ENCODE data around the gene CCBE1.

CCBE1 gene

DNA sequence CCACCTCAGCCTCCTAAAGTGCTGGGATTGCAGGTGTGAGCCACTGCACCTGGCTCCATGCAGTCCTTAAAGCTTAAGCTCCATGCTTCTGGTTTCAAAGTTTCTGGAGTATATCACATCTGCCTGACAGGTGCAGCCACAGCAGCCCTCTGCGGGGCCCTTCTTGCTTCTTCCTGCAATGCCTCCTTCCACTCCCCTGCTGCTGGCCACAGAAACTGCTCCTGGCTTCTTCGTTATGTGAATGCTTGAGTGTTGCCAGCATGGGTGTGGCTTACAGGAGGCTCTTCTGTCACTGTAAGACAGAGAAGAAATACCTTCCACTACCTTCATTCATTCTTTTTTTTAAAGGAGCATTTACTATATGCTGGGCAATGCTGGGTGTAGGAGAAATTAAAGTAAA lies 10.1 kb upstream of the CCBE1 start:
- no peak for TF ChIP-seq CTCF (IDR thresholded peaks at IDR 0.05; ENCODE audit: control extremely low read depth, extremely low read depth, low read depth, missing control alignments)
- ChIA-PET POLR2A (no interaction called here), CTCF (interaction anchor here (2.2 to 3.1 kb wide), 2 partner anchors 10 to 116 kb away, joined by 8 to 15 read pairs; partner anchors contain the start of gene CCBE1)
- no peak for DNase-seq (ENCODE audit: extremely low spot score)

DNA sequence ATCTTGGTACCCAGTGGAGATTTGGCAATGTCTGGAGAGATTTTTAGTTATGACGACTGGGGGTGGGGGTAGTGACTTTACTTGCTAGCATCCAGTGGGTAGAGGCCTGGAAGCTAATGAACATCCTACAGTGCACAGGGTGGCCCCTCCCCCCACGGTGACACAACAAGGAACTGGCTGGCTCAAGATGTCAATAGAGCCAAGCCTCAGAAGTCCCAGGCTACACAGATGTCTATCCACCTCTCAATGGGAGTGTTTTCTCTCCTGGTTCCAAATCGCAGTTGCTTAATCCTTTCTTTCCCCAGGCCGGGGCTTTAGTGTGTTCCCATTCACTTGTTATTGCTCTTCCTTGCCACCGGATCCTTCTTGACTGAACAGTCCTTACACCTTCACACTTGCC lies 9.3 kb upstream of the CCBE1 start:
- ChIA-PET POLR2A (no interaction called here), CTCF (interaction anchor here (2.2 to 3.1 kb wide), 2 partner anchors 9 to 117 kb away, joined by 8 to 15 read pairs; partner anchors contain the start of gene CCBE1)
- DNase-seq (ENCODE audit: extremely low spot score), result no peak
- TF ChIP-seq CTCF (IDR thresholded peaks at IDR 0.05; ENCODE audit: control extremely low read depth, extremely low read depth, low read depth, missing control alignments), result no peak

GRCh38 chr18:59705145-59705544 lies 7.9 kb upstream of the CCBE1 start:
- POLR2A ChIA-PET, result no interaction called here
- CTCF ChIA-PET, result interaction anchor here (1.3 to 3.1 kb wide), 3 partner anchors 7 to 118 kb away, joined by 3 to 15 read pairs (median 8); partner anchors contain the start of gene CCBE1

DNA sequence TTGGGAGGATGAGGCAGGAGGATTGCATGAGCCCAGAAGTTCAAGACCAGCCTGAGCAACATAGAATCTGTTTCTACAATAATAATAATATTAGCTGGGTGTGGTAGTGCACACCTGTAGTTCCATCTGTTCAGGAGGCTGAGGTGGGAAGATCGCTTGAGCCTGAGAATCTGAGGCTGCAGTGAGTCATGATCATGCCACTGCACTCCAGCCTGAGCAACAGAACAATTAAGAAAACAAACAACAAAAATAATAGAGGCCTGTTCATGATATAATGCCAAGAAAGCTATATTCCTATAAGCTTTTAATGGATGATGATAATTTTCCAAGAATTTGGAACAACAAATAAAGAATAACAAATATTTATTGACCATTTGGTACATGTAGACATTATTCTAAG lies 6.9 kb upstream of the CCBE1 start:
- ChIA-PET POLR2A (no interaction called here), CTCF (interaction anchor here (0.7 to 1.3 kb wide), 2 partner anchors 73 to 78 kb away, joined by 3 read pairs; no protein-coding TSS in a partner anchor)
- TF ChIP-seq CTCF (IDR thresholded peaks at IDR 0.05; ENCODE audit: control extremely low read depth, extremely low read depth, low read depth, missing control alignments), result no peak
- no peak for DNase-seq (ENCODE audit: extremely low spot score)

More at GRCh38 chr18:59705145-59705544, 7.9 kb upstream of the CCBE1 start:
- TF ChIP-seq CTCF (IDR thresholded peaks at IDR 0.05; ENCODE audit: control extremely low read depth, extremely low read depth, low read depth, missing control alignments), result no peak
- no peak for DNase-seq (ENCODE audit: extremely low spot score)

DNA sequence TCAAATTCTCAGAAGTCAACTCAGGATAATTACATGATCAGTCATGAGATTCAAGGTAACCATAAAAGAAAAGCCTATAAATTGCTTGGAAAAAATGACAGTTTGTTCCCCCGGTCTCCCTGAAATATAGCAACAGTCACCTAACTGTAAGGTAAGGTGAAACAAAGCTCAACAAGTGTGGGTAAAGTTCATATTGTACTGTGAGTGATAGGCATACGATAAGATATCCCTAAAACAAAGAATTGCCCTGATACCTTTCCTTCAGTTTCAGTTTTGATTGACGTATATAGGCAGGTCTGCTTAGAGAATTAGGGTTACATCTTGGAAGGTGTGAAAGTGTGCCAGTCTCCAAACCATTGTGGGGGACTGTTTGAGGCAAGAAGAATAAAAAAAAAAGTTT lies 4.0 kb upstream of the CCBE1 start:
- DNase-seq (ENCODE audit: extremely low spot score), result no peak
- TF ChIP-seq CTCF (IDR thresholded peaks at IDR 0.05; ENCODE audit: control extremely low read depth, extremely low read depth, low read depth, missing control alignments), result no peak
- CTCF ChIA-PET, result interaction anchor here (1.1 to 1.5 kb wide), 4 partner anchors 10 to 242 kb away, joined by 3 to 6 read pairs (median 4); no protein-coding TSS in a partner anchor
- POLR2A ChIA-PET, result no interaction called here

GRCh38 chr18:59700535-59700967 lies 3.3 kb upstream of the CCBE1 start:
- ChIA-PET POLR2A (no interaction called here), CTCF (interaction anchor here (1.5 kb wide), 1 partner anchor 241 kb away, joined by 4 read pairs; no protein-coding TSS in a partner anchor)
- no peak for TF ChIP-seq CTCF (IDR thresholded peaks at IDR 0.05; ENCODE audit: control extremely low read depth, extremely low read depth, low read depth, missing control alignments)
- DNase-seq (ENCODE audit: extremely low spot score), result no peak

Measured in GM10248 (cell line).